MV-4-11 (cell line): ENCODE data around the gene PPAT.

Source experiments
- DNase-seq: peaks from one replicate; lab custom pipeline; 2025; lab: John Stamatoyannopoulos, UW

Gene PPAT

DNA sequence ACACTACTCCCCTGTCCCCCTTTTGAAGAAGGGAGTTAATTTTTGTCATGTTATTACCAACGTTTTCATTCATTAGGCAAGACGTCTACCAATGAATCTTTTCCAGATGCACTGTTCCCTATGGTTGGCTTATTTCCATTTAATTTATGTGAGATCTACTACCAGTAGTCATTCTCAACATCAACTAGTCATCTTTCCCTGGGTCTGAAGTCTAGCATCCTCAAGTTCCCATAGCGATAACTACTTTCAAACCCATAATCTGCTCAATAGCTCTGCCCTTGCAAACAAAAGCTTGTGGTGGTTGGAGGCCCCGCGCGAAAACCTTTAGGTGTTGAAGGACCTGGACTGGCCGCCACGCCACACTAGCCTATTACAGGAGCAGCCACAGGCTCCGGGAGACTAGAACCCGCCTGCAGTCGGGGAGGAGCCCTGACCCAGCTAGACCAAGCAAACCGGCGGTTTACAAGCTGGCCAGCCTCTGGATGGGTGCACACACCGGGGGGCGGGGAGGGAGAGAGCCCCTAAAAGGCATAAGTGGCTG is 746 bp downstream of the PPAT start:
- DNase-seq = peak; percentile 29

DNA sequence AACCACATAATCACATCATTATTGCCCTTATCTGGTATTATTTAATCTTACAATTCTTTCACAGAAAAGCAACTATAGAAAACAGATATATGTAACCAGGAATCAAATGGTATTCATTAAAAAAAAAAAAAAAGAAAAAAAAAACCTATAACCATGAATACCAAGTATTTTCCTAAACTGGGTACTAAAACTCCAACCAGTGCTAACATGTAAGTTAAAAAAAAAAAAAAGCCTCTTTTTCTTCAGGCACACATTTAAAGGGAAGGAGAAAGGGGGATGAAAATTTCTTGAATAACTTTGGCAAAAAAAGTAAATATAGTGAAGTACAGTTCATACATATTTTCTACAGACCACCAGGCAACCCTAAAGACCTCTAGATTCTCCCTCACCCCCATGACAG is 2.1 kb downstream of the PPAT start:
- DNase-seq = no peak

DNA sequence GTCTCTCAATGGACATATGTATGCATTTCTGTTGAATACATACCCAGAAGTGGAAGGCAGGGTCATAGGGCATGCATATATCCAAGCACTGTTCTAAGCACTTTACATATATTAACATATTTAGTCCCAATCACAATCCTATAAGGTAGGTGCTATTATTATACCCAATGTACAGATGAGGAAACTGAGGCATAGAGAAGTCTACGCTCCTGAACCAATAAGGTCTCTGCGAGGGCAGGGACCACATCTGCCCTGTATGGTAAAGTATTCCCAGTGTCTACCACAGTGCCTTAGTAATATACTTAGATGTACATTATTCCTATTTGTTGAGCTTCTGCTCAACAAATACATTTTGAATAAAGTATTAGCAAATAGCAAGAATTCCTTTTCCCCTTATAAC is 5.2 kb downstream of the PPAT start:
- DNase-seq = no peak

DNA sequence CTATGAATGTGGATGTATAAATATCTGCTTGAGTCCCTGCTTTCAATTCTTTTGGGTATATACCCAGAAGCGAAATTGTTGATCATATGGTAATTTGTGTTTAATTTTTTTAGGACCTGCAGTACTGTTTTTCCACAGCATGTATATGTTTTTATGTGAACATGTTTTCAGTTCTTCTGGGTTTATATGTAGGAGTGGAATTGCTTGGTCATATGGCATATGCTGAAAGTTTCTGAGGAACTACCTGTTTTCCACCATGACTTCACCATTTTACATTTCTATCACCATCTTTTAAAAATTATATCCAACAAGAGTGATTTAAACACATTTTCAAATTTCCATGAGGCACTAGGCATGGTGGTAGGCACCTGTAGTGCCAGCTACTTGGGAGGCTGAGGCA is 8.2 kb downstream of the PPAT start:
- DNase-seq = no peak

DNA sequence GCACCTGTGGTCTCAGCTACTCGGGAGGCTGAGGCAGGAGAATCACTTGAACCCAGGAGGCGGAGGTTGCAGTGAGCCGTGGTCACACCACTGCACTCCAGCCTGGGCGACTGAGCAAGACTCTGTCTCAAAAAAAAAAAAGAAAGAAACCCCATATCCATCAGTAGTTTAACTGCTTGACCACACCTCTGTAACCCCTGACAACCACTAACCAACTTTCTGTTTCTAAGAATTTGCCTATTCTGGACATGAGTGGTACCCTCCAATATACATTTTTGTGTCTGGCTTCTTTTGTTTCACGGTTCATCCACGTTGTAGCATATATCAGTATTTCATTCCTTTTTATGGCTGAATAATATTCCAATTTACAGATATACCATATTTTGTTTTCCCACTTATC is 9.1 kb downstream of the PPAT start:
- DNase-seq = no peak

DNA sequence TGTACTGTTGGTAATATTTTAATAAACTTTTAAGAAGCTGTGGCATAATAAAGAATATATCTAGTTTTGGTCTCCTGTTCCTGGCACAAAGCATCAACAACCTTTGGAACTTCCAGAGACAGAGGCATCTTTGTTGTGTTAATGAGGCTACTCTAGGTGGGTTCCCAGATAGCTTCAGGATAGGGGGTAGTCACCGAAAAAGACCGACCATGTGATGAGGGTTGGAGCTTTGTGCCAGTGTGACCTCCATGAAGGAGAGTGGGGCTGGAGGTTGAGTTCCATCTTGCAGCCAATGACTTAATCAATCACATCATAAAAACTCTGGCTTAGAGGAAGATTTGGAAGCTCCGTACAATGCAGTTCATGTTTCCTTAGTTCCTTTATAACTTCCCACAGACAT is 9.9 kb downstream of the PPAT start:
- DNase-seq = no peak

DNA sequence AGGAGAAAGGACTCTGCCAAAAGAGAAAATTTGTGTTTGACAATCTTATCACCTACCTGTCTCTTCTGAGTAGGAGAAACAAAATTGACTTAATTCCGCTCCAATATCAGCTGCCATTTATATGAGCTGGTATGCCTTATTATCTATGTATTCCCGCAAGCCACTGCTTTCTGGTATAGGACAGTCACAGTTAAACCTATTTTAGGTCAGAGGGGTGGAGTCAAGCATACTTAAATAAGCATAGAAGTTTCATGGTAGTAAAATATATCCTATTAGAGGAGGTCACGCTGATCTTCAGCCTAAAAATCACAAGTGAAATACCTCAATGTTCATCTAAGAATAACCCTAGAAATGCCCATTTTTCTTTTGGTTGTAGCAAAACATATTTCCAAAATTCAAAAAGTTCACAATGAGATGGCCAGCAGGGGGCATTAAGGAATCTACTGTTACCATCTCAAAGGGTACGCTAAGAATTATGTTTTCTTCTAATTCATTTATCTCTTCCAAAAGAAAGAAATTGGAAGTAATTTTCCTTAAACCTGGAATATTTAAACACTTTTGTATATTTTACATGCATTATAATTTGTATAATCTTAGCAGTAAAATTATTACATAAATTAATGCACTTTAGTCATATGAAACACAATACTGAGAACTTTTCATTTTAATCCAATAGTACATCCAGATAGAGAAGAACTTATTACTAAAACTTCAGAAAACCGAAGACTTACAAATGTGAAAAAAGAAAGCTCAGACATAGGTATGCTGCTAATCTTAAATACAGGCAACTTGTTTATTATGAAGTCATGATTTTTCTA is 10.5 kb downstream of the PPAT start:
- DNase-seq = peak; percentile 10

DNA sequence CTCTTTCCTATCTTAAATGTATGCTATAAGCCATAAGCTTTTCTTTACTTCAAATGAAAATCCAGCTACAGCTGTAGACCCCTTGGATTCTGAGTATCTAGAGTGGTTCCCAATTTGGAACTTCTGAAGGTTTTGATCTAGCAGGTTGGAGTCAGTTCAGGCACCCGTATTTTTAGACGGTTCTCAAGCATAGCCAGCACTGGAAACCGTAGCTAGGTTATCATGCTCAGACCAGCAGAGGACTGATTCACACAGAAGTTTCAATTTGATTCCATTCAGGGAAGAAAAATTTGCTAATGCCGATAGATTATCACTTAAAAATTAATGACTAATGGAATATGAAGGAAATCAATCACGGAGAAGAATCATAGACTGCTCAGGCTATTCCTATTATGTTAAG is 11.2 kb downstream of the PPAT start:
- no peak for DNase-seq

DNA sequence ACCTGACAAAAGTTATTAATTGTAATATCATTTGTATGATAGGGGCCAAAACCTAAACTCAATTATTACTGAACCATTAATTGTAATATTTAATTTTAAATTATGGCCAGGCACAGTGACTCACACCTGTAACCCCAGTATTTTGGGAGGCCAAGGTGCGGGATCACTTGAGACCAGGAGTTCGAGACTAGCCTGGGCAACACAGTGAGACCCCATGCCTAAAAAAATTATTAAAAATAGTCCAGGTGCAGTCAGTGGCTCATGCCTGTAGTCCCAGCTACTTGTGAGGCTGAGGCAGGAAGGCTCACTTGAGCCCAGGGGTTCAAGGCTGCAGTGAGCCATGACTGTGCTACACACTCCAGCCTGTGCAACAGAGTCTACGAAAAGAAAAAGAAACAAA is 18.0 kb downstream of the PPAT start:
- DNase-seq = no peak

DNA sequence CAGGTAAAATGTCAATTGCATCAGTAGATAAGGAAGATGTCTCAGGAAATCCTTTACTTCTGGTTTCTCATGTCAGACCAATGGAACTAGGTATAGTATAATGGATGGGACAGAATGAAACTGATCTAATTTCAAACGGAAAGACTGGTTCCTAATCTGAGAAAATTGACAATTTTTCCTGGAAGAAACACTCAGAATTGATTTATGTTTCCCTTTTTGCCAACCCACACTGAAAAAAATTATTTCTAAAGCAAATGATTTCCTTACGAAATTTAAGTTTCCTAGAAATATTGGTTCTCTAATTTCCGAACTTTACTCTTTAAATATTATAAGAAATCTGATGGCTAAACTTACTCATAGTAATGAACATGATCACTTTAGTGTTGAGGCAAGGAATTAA is 19.1 kb downstream of the PPAT start:
- peak; percentile 26 for DNase-seq

DNA sequence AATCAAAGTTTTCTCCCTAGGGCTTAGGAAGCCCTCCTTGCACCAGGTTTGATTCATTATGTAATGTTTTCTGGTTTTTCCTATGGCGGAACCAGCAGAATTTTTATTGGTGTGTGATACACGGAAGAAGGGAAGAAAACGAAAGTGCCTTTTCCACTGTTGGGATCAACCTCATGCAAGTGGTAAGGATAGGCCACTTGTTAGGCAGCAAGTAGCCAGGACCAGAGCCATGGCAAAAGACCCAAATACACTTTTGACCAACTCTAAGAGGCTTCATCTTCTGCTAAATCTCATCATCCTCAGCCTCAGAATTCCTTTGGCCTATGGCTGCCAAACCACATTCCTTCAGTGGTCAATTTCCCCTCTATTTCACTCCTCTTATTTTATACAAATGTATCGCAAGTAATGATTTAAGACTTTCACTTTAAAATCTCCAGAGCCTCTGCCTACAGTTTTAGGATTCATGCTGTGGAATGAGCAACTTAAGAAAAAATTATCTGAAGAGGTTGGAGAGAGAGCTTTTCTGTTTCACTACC is 21.2 kb downstream of the PPAT start:
- no peak for DNase-seq

DNA sequence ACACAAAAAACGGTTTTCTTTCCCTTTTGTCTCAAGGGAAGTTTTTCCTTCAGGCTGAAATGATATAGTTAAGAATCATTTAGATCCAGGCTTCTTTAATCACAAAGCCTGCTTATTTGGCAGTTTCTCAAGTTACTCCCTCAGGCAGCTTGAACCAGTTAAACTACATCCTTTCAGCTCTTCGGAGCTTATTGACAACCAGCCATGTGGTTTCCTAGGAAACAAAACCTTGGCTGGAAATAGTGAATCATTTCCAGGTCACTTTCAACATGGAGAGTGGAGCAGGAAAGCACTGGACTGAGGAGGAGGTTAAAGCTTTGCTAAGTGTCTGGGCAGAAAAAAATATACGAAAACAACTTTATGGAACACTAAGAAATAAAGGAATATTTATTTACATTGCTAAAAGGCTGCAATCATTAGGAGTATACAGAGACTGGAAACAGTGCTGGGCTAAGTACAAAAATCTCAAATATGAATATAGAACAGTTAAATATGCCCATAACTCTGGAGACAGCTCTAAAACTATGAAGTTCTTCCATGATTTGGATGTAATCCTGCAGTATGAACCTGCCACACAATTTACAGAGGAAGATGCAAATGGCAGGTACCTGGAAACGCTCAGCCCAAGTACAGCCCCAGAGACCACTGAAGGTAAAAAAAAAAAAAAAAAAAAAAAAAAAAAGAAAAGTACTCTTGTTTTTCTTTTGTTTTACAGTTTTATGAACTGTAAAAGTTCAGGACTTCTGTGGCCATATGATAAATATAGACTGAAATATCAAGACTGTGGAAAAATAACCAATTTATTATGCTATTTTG is 25.0 kb downstream of the PPAT start:
- peak; percentile 65 for DNase-seq

DNA sequence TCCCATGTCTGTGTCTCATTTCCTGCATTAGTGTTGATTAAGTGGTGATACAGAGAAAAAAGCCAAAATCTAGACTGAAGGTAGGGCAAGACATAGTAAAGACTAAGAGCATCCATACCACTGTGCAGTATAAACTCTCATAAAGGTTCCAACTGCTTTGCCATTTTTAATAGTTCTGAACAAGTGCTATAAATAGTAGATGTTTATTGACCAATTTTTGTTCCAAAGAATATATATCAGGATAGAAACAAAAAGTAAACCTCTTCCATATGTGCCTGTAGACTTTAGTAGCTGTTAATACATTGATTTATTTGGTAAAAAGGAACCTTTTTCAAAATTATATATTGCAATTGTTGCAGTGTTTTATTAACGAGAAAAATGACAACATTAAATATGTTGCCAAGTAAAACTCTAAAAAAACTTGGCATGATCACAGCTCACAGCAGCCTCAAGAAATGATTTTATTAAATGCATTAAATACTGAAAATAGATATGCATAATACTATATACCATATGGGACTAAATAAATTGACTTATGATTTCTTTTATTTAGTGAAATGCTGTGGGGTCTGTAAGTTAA is 25.8 kb downstream of the PPAT start:
- DNase-seq = no peak

DNA sequence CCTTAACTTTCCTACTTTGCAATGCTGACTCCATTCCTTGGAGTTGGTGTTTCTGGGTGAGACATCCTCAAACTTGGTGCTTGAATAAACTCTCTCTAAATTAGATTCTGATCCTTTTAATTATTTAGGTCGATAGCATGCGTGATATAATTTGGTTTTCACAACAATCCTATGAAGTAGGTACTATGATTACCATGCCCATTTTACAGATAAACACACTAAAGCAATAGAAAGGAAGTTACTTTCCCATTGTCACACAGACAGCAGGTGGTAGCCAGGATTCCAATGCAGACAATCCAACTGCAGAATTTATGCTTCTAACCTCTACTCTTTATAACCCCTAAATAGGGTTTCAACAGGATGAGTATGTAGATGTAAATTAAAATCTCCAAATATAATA is 26.4 kb downstream of the PPAT start:
- no peak for DNase-seq

DNA sequence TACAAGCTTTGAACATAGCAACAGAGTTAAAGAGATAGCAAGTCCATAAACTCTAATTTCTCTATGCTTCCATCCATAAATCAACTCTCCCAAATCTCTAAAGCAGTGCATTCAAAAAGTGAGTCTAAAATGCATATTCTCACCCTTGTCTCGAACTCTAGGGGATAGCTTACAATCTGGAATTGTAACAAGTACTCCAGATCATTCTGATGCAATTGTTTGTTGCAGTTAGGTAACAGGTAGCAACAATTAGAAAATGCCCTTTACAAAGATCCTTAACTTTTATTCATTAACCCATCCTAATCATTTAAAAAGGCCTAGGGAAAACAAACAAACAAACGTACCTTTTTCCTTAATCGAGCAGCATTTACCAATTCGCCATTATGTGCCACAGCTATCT is 29.3 kb downstream of the PPAT start:
- DNase-seq = no peak

DNA sequence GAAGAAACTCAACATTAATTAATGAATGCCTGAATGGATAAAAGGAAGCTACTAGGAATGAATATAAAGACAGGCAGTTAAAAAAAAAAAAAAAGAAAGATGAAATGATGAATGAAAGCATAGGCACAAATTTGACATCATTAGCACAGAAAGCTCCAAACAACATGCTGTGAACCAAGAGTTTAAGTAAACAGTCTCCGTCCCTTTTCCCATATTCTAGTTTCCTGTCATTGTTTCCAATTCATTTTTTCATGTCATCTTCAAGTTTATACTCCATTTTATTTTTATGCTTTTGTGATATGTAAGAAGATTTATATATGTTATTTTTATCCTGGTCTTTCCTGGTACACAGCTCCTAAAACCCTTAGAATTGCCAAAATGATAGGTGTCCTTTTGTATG is 30.4 kb downstream of the PPAT start:
- no peak for DNase-seq

DNA sequence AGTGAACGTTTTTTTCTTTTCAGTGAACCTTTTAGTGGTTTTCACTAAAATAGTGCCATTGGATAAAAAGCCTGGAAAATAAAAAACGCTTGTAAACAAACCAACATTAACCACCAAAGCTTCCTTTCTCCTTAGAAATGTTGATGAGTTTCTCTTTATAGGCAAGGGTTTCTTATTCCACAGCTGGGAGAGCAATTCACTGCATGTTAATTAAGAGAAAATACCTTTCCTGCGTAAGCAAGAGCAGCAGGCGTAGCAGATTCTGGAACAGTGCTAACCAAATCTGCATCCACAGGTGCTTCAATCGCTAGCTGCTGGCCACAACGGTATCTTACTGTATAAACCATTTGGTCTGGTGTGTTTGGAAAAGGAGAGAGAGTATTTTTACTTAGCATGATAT is 34.9 kb downstream of the PPAT start:
- no peak for DNase-seq

DNA sequence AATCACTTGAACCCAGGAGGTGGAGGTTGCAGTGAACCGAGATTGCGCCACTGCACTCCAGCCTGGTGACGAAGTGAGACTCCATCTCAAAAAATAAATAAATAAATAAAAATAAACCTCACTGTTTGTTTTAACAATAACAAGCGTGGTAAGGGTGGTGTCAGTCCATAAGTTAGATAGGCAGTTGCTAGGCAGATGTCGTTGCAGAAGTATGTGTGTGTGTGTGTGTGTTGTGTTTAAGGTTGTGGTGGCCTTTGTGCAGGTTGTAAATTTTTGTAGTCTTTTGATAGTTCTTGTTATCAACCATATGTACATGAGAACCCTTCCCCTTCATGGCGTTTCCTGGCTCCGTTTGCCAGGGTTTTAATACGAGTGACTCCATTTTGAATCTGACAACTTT is 44.1 kb downstream of the PPAT start:
- no peak for DNase-seq

DNA sequence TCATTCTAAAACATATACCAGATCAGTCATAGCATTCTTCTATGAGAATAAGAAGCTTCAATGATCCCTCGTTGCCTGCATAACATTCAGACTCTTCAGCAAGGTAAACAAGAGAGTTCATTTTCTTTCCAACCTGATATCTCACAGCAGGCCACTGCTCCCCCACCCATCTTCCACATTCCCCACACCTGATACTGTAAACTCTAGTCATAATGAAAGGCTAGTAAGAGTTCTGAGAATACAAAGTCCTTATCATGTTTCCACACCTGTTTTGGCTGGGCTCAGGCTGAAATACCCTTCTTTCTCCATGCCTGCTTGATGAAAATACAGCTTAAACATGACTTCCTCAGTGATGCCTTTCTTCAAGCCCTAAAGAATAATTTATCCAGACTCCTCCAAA is 45.9 kb downstream of the PPAT start:
- DNase-seq = no peak

DNA sequence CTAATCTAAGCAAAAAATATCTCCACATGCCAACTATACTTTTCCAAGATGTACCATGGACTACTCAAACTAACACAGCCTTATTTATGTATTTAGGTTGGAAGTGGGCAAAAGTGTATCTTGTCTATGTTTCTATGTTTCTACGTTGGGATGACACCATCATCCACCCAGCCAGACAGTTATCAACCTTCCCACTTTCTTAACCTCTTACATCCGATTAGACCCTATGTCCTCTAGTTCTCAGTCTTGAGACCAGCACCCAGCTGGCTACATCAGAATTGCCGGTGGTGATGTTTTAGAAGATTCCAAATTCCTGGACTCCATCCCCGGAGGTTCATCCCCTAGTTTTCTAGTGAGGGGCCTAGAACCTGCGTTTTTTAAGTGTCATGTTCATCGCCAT is 47.1 kb downstream of the PPAT start:
- DNase-seq = peak; percentile 10

DNA sequence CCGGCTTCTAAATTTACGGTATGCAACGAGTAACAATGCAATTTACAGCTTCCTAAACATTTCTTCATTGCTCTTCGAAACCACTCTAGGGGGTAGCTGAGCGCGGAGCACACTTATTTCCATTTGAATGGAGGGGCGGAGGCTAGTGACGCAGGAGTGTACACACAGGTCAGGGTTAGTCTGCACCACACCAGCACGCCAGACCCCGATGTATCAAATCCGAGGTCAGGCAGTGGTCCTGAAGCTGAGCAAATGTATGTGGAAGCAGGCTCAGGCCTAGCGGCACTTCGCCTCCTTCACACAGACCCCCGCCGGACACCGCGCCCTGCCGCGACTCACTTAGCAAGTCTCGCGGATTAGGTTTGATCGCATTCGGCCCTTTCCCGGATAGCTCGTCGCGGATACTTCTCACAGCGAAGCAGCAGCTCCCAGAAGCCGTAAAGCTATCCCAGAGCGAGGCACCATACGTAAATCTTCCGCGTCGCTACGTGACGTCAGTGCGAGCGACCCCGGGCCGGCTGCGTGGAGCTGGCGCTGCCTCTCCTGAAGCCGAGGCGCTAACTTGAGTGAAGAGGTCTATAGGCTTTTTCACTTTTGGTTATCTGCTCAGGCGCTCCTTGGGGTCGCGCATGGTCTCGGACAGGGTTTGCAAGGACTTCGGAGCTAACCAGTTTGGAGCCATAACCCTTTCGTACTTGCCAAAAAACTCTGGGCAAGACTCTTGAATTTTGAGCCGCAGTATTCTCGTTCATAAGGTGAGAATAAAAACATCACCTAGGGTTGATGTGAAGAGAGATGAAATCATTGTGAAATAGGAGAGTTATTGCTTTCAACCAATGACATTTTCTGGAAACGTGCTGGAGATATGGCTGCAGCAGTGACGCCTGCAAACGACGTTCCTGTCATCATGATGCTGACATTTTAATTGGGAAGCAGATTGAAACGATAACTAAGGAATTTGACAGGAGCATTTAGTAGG is 48.1 kb downstream of the PPAT start, which contains the start of gene AASDH:
AASDH (minus strand) TSS at position 469 of the 979 bp plus-strand sequence. CDS start 3,192 bp downstream, outside the sequence.
- DNase-seq = peak; percentile 92
